NCI-H2107 treated with DMSO at 0.1 percent for 48 hours (cell line): Measurements from ENCODE around the gene PLRG1.
A peak's percentile ranks its signal among the peaks of the same experiment; 100 is the strongest.

Source experiments
- DNase-seq: peaks from one replicate; lab custom pipeline; 2025; ENCODE audit not compliant: unreplicated experiment; lab: John Stamatoyannopoulos, UW

The PLRG1 gene

GRCh38 chr4:154574311-154574710 lies 24.1 kb upstream of the PLRG1 start:
- DNase-seq = no peak

- DNase-seq = no peak
Measured at GRCh38 chr4:154573190-154573870, 23.1 kb upstream of the PLRG1 start.

- DNase-seq = no peak
Measured at GRCh38 chr4:154569584-154569983, 19.4 kb upstream of the PLRG1 start.

GRCh38 chr4:154569028-154569427 lies 18.8 kb upstream of the PLRG1 start:
- DNase-seq = no peak

- no peak for DNase-seq
Measured at GRCh38 chr4:154566639-154567204, 16.5 kb upstream of the PLRG1 start.

GRCh38 chr4:154565704-154566103 lies 15.5 kb upstream of the PLRG1 start:
- DNase-seq = no peak

- DNase-seq = no peak
Measured at GRCh38 chr4:154564311-154564710, 14.1 kb upstream of the PLRG1 start.

- no peak for DNase-seq
Measured at GRCh38 chr4:154562697-154563254, 12.6 kb upstream of the PLRG1 start, which contains the start of gene FGB. Gene FGB, plus strand, starts transcription at chr4:154563011. Its CDS starts 8 bp downstream, at chr4:154563019.

- DNase-seq = no peak
Measured at GRCh38 chr4:154560824-154561231, 10.6 kb upstream of the PLRG1 start.

GRCh38 chr4:154560419-154560801 lies 10.2 kb upstream of the PLRG1 start:
- DNase-seq = no peak

- DNase-seq = no peak
Measured at GRCh38 chr4:154559494-154560418, 9.6 kb upstream of the PLRG1 start.

GRCh38 chr4:154559141-154559493 lies 8.9 kb upstream of the PLRG1 start:
- DNase-seq = no peak

- peak; percentile 24 for DNase-seq
Measured at GRCh38 chr4:154551872-154552686, 1.9 kb upstream of the PLRG1 start.

GRCh38 chr4:154545689-154546088 lies 4.5 kb downstream of the PLRG1 start:
- no peak for DNase-seq

GRCh38 chr4:154542271-154542879 lies 7.8 kb downstream of the PLRG1 start:
- DNase-seq = no peak

GRCh38 chr4:154534296-154534695 lies 15.9 kb downstream of the PLRG1 start:
- DNase-seq = no peak

- no peak for DNase-seq
Measured at GRCh38 chr4:154529728-154530519, 20.3 kb downstream of the PLRG1 start.

GRCh38 chr4:154528869-154529268 lies 21.3 kb downstream of the PLRG1 start:
- DNase-seq = no peak

GRCh38 chr4:154527308-154527707 lies 22.9 kb downstream of the PLRG1 start:
- no peak for DNase-seq

- no peak for DNase-seq
Measured at GRCh38 chr4:154526151-154526550, 24.0 kb downstream of the PLRG1 start.
